ENCODE results near the gene ZNF438.
"Not testable (repeated sequence)": the region's sequence is repeated elsewhere in the genome, so short reads cannot be mapped to it uniquely, and the experiment has no call there.

ZNF438 gene

GRCh38 chr10:30943451-30943850, 88.2 kb downstream of the ZNF438 start:
- no peak overlapping the region for H3K4me3 ChIP-seq (ENCODE audit: low read depth, low read length)
- no peak for TF ChIP-seq CTCF (IDR thresholded peaks at IDR 0.05; ENCODE audit: borderline replicate concordance, insufficient read depth, low read depth, low read length)

- H3K4me3 ChIP-seq (ENCODE audit: low read depth, low read length), result no peak overlapping the region
Measured at GRCh38 chr10:30940256-30940655, 91.4 kb downstream of the ZNF438 start.

GRCh38 chr10:30939643-30940251, 91.9 kb downstream of the ZNF438 start:
- H3K4me3 ChIP-seq (ENCODE audit: low read depth, low read length), result no peak overlapping the region
- no peak for TF ChIP-seq CTCF (IDR thresholded peaks at IDR 0.05; ENCODE audit: borderline replicate concordance, insufficient read depth, low read depth, low read length)

More at GRCh38 chr10:30940256-30940655, 91.4 kb downstream of the ZNF438 start:
- no peak for TF ChIP-seq CTCF (IDR thresholded peaks at IDR 0.05; ENCODE audit: borderline replicate concordance, insufficient read depth, low read depth, low read length)

GRCh38 chr10:30935078-30935477, 96.6 kb downstream of the ZNF438 start:
- TF ChIP-seq CTCF (IDR thresholded peaks at IDR 0.05; ENCODE audit: borderline replicate concordance, insufficient read depth, low read depth, low read length), result no peak
- no peak overlapping the region for H3K4me3 ChIP-seq (ENCODE audit: low read depth, low read length)

GRCh38 chr10:30931094-30931493, 100.6 kb downstream of the ZNF438 start:
- no peak for TF ChIP-seq CTCF (IDR thresholded peaks at IDR 0.05; ENCODE audit: borderline replicate concordance, insufficient read depth, low read depth, low read length)
- H3K4me3 ChIP-seq (ENCODE audit: low read depth, low read length), result no peak overlapping the region

- no peak overlapping the region for H3K4me3 ChIP-seq (ENCODE audit: low read depth, low read length)
- no peak for TF ChIP-seq CTCF (IDR thresholded peaks at IDR 0.05; ENCODE audit: borderline replicate concordance, insufficient read depth, low read depth, low read length)
Measured at GRCh38 chr10:30929901-30930520, 101.7 kb downstream of the ZNF438 start.

- not testable (repeated sequence) for H3K4me3 ChIP-seq (ENCODE audit: low read depth, low read length)
Measured at GRCh38 chr10:30929311-30929729, 102.3 kb downstream of the ZNF438 start.
